A673 (cell line): ENCODE measurements around the gene RANBP10.

Source experiments
- CTCF ChIP-seq: fragments of 300-800, 200-600 bp; sonication (generic); conservative IDR thresholded peaks from 2 replicates; pipeline ENCODE4 v1.5.1; 2017; ENCODE audit warnings: low read depth, mild to moderate bottlenecking, antibody characterized with exemption, low read length, moderate library complexity, mixed read lengths
- EZH2 ChIP-seq: fragments of 200-600 bp; sonication (generic); IDR thresholded peaks from 2 replicates; pipeline ENCODE4 v1.6.1; 2017; ENCODE audit warnings: borderline replicate concordance, low read depth, mild to moderate bottlenecking, mixed read lengths, antibody characterized with exemption, low read length; ENCODE audit not compliant: poor library complexity, severe bottlenecking

- TF ChIP-seq CTCF = no peak
- no peak for TF ChIP-seq EZH2
Measured at GRCh38 chr16:67766291-67766690, 40.1 kb downstream of the RANBP10 start.
